ENCODE results near the gene CHCT1.
"Not testable (repeated sequence)": the region's sequence is repeated elsewhere in the genome, so short reads cannot be mapped to it uniquely, and the experiment has no call there.

DNA sequence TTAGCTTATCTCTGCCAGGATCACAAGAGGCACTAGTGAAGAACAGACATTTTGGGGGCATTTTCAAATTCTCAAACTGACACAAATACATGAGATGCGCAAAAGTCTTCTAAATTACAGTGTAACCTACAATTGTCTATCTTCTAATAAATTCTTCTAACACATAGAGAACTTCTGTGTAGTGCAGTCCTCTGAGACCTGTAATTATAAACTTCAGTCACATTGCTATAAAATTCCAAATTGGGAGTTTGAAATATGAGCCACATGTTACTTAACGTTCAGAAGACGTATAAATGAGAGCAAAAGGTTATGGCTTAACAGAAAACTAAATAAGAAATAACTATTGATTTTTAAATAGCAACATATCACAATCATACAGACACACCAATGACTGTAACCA is 42.8 kb upstream of the CHCT1 start:
- TF ChIP-seq, protein P1, sequence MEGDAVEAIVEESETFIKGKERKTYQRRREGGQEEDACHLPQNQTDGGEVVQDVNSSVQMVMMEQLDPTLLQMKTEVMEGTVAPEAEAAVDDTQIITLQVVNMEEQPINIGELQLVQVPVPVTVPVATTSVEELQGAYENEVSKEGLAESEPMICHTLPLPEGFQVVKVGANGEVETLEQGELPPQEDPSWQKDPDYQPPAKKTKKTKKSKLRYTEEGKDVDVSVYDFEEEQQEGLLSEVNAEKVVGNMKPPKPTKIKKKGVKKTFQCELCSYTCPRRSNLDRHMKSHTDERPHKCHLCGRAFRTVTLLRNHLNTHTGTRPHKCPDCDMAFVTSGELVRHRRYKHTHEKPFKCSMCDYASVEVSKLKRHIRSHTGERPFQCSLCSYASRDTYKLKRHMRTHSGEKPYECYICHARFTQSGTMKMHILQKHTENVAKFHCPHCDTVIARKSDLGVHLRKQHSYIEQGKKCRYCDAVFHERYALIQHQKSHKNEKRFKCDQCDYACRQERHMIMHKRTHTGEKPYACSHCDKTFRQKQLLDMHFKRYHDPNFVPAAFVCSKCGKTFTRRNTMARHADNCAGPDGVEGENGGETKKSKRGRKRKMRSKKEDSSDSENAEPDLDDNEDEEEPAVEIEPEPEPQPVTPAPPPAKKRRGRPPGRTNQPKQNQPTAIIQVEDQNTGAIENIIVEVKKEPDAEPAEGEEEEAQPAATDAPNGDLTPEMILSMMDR (IDR thresholded peaks at IDR 0.05; ENCODE audit: low read depth, low read length), result not testable (repeated sequence)
- TF ChIP-seq EZH2phosphoT487 (IDR thresholded peaks at IDR 0.05; ENCODE audit: low read depth), result not testable (repeated sequence)
